DMS114 treated with DMSO at 0.1 percent for 48 hours (cell line): ENCODE data around the gene FHIT.

Experiments
- DNase-seq: peaks from one replicate; lab custom pipeline; 2025; ENCODE audit not compliant: unreplicated experiment; lab: John Stamatoyannopoulos, UW

Gene FHIT

DNA sequence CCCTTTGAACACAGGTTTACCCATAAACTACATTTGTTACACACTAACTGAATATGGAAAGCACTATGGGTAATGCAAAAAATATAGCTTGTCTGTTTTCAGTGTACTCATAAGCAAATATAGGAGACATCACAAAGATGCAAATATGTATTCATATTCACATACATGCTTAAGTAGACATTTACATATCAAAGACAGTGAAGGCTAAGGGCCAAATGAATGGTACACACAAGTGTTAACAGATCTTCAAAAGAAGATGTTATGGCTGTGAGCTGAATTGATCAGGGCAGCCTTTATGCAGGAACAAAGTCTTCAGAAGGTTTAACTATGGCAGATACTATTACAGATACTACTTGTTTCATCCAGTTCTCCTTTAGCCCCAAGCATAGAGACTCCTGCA lies 384.1 kb downstream of the FHIT start:
- DNase-seq = no peak

DNA sequence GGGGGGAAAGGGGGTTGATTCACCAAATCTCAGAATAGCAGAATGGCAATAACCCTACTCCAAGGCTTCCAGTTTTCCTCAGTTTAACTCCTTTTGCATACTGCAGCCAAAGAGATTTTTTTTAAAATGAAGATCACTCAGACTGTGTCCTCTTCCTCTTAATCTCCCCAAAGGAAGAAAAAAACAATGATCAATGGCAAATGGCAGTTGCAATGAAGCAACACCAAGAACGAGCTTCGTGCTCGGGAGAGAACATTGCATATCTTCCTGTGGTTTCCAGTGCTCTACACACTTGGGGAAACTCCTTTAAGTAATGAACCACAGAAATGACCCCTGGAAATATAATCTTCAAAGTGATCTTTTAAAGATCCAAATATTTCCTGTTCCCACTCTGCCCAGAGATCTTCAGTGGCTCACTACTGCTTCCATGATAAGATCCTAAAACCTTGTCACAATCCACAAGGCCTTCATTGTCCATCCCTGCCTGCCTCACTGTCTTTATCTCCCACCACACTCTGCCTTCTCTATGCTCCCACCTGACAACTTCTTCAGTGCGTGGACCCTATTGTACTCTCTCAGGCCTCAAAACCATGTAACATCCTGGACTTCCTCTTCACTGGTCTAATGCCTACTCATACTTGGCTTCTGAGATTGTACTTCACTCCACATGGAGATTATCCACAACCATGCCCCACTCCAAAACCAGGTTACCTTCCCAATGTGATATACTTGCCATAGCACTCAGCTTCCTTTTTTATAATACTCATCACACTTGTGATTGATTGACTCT lies 394.8 kb downstream of the FHIT start:
- no peak for DNase-seq

DNA sequence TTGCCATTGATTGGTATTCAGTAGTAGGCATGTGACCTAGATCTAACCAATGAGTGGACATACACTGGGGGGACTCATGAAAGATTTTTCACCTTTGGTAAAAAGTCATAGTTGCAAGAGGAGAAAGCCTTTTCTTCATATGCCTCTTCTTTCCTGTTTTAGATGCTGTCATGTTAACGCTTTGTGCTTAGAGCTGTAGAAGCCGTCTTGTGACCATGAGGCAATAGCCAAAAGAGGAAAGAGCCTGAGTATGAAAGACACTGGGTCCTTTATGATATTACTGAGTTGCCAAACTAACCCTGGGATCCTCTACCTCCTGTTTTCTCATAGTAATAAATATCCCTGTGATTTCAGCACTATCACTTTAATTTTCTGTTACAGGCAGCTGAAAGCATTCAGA lies 396.0 kb downstream of the FHIT start:
- DNase-seq = no peak

DNA sequence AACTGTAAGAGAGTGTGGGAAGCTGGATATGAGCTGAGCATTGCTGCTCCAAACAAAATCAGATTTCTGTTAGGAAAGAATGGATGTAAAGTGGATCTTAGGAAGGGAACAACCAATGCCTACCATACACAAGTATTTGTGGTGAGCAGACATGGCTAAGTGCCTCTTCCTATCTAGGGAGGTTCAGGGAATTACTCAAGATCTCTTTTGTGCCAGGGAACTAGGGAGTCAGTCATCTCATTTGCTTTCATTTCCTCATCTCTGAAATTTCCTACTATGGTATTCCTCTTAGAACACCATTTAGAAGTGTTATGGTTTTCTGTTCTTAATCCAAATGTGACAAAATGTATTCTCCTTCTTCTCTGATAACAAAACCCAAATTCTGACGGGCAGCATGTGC lies 396.5 kb downstream of the FHIT start:
- no peak for DNase-seq

DNA sequence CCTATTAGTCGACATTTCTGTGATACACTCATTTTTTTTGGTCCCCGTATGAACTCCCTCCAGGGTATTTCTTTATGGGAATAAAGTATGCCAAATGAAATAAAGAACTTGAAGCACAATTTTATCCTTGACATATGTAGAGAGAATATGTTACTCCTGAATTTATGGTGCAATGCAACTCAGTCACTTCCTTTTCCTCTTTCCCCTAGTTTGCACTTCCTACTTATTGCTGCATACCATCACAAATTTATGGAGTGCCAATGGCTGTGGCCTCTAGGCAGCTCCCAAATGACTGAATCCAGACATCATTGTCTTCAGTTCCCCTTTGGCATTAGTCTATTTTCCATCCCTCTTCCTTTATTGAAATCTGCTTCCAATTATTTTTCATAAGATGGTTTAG lies 403.5 kb downstream of the FHIT start:
- DNase-seq = no peak

DNA sequence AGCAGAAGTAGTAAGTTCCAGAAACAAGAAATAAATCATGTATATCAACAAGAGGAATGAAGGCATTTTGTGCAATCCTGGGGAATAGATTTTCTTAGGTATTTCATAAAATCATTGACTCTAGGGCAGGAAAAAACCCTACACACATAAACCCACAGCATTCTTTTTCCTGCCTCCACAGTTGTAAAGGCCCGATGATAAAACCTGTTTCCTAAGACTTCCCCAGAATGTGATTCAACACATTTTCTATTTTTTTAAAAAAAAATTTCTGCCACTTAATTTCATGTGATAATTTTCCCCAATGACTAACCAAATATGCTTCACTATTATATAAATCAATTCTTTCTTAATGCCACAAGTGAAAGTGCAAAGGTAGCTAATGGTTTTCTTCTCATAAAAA lies 407.0 kb downstream of the FHIT start:
- DNase-seq = no peak

- DNase-seq = no peak
Measured at GRCh38 chr3:60841355-60841754, 409.9 kb downstream of the FHIT start.

DNA sequence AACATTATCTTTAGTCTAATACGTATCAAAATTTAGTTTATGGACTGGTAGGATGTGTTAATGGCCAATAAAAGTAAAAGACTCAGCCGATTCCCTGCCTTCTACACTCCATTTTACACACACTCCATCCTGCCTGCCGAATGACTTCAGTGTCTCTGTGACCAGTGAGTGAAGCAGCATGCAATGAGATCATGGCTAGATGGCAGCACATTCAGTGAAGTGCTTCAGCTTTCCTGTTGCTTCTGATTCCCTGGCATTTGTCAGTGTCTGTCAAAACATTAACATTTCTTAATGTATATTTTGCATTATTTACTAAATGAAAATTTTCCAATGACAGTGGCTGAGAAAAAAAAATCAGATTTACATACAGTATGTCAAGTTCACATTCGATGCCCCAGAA lies 412.0 kb downstream of the FHIT start:
- DNase-seq = no peak

DNA sequence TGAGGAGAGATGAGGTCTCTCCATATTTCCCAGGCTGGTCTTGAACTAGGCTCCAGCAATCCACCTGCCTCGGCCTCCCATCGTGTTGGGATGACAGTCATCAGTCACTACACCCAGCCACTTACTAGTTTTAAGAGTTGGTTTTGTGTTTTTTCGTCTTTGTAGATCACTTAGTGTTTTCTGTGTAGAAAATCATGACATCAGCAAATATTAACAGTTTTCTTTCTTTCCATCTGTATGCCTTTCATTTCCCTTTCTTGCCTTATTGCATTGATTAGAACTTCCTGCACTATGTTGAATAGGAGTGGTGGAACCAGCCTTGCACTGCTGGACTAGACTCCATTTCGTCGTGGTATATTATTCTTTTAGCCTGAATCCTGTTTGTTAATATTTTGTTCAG lies 415.5 kb downstream of the FHIT start:
- no peak for DNase-seq

- no peak for DNase-seq
Measured at GRCh38 chr3:60829058-60829457, 422.2 kb downstream of the FHIT start.

DNA sequence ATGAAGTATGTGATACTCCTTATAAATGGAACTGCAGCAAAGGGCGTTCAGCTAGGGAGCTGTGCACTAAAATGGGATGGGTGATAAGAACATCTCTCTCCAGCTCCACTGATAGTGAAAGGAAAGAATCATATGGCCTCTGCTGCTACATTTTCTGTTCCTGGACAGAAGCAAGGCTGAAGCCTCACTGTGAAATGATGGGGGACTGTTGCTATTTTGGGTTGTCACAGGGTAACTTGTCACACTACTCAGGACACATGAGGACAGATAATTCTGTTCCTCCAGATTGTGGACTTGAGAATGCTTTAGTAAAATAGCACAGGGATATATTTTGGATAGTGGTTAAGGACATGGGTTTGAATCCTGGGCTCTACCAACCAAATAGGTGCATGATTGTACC lies 423.6 kb downstream of the FHIT start:
- DNase-seq = no peak

GRCh38 chr3:60826511-60826910 lies 424.7 kb downstream of the FHIT start:
- DNase-seq = no peak

- no peak for DNase-seq
Measured at GRCh38 chr3:60812502-60812901, 438.8 kb downstream of the FHIT start.

- DNase-seq = no peak
Measured at GRCh38 chr3:60810881-60811280, 440.4 kb downstream of the FHIT start.

DNA sequence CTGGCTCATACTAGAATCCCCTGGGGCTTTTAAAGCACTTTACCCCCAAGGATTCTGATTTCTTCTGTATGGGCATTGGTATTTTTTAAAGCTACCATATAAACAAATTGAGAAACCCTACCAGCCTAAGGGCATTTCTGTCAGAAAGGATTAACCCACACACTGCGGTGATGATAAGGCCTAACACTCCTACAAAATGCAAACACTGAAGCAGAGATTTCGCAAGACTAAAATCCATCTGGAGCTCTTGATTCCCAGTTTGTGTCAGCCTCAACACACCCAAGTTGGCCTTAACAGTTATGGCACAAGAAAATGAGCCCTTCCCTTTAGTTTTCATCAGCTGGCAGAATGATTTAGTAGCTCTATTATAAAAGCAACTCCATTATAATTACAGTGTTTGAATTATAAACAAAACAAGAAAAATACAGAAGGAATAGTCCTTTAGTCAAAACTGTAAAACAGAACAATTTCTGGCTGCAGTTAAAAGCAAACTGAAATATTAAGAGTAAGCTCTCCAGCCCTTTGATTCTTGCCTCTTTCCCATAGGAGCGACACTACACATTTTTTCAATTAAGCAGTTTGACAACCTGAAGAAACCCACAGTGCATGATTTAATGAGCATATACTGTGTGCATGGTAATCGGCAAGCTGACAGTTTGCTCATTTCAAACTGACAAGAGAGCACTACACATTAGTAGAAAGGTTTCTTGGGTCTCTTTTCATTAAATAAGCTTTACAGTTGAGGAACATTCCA lies 441.2 kb downstream of the FHIT start:
- DNase-seq = no peak

GRCh38 chr3:60803216-60804173 lies 447.8 kb downstream of the FHIT start:
- DNase-seq = no peak

DNA sequence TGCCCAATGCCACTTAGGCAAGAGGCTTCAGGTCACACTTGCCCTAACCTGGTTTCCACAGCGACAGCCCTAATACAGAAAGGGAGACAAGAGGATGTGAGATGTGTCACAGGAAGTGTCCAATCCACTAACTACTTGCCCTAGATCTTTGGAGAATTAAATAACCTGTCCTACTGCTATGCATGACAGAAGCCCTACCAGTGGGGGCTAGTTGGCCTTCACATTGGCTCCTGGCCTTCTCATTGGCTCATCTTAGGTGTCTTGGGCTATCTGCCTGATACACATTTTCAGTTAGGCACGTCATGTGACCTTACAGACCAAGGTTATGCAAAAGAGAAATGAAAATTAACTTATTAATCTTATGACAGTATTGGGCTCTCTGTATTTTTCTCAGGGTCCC lies 449.9 kb downstream of the FHIT start:
- no peak for DNase-seq

DNA sequence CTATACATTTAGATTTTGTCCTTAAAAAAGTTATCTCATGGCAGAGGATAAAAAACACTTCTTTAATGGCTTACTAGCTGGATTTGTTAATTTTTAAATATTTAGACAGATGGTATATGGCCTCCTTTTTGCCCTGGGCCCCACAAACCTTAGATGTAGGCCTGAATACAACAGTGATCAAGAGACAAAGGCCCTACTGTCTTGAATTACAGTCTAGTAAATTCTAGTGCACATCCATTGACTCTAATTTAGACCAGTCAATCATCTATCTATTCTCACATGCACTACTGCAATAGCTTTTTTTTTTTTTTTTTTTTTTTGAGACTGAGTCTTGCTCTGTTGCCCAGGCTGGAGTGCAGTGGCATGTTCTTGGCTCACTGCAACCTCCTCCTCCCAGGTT lies 452.8 kb downstream of the FHIT start:
- no peak for DNase-seq

DNA sequence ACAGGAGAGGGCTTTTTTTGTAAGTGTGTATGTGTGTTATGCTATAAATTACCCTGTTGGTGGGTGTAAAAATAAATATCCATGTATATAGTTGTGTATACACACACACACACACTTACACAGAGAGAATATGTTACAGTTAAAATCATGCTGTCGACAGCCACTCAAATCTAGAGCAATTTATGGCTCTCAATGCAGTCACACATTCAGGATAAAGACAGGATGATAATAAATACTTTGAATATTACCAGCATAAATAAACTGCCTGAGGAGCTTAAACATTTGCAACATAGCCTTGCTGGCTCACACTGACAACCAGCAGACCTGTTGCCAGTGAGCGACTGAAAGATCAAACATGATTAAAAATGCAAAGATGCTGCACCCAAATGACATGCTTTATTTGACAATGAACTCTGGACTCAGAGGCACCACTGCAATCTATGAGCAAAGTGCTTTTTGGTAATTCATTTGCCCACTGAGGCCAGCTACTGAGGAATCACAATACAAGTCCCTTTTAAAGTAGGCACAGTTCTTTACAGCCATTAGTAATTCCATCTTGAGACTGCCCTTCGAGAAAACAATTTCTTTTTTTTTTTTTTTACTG lies 458.9 kb downstream of the FHIT start:
- DNase-seq = no peak

GRCh38 chr3:60788185-60788584 lies 463.1 kb downstream of the FHIT start:
- DNase-seq = no peak

DNA sequence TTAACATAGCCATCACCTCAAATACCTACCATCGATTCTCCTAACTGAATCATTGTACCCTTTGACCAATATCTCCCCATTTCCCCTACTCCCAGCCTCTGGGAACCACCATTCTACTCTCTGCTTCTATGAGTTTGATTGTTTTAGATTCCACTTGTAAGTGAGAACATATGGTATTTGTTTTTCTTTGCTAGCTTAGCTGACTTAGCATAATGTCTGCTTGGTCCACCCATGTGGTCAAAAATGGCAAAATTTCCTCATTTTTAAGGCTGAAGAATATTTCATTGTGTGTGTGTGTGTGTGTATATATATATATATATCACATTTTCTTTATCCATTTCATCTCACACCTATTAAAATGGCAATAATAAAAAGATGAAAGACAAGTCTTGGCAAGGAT lies 469.3 kb downstream of the FHIT start:
- no peak for DNase-seq
